Renal cortex interstitium (tissue), 11 donors: ENCODE results near the gene INTS3. TPM values are rescaled to one million over a fixed set of nuclear protein-coding genes. Genes with fewer than 3 reads are reported as not detected.
"Not testable (repeated sequence)": the region's sequence is repeated elsewhere in the genome, so short reads cannot be mapped to it uniquely, and the experiment has no call there.

Experiments used
- DNase-seq, 11 donors: peaks; one replicate each; pipeline ENCODE4 v3.0.0-alpha.2; 2013; ENCODE audit warnings: low read depth in 9 of 11, low spot score in 4 of 11; ENCODE audit errors: extremely low read depth in 1 of 11
- polyA plus RNA-seq, 3 donors: library from polyadenylated mRNA; unstranded; fragments of 120-200 nt; gene quantifications; one replicate each; pipeline ENCODE4 v1.2.1, GENCODE V29; 2013; ENCODE audit not compliant: insufficient read length in 3 of 3

The INTS3 gene
- polyA plus RNA-seq, 3 donors = 105 to 155 (median 107) TPM

GRCh38 chr1:153773096-153773921 lies 45.5 kb downstream of the INTS3 start:
- DNase-seq = no peak

GRCh38 chr1:153774026-153774595 lies 46.3 kb downstream of the INTS3 start:
- DNase-seq = no peak

- peak in 3 of 11 donors; percentile 45 to 47 (median 47) for DNase-seq
Observed at GRCh38 chr1:153774780-153775457, 47.1 kb downstream of the INTS3 start, which contains the start of gene SLC27A3. Gene SLC27A3 (plus strand): TSS chr1:153775407. CDS start chr1:153775498, 91 bp downstream.

GRCh38 chr1:153775458-153776327 lies 47.8 kb downstream of the INTS3 start:
- DNase-seq = peak in 7 of 11 donors; percentile 44 to 70 (median 63)

GRCh38 chr1:153776352-153776751 lies 48.5 kb downstream of the INTS3 start:
- no peak for DNase-seq

- no peak for DNase-seq
Observed at GRCh38 chr1:153776845-153777370, 49.1 kb downstream of the INTS3 start.

GRCh38 chr1:153777648-153778047 lies 49.8 kb downstream of the INTS3 start:
- DNase-seq = no peak

- DNase-seq = no peak
Observed at GRCh38 chr1:153778051-153778823, 50.4 kb downstream of the INTS3 start.

GRCh38 chr1:153778824-153779519 lies 51.1 kb downstream of the INTS3 start:
- DNase-seq = no peak

GRCh38 chr1:153779781-153780541 lies 52.1 kb downstream of the INTS3 start:
- no peak for DNase-seq

GRCh38 chr1:153780551-153780950 lies 52.7 kb downstream of the INTS3 start:
- DNase-seq = no peak

- not testable (repeated sequence) for DNase-seq
Observed at GRCh38 chr1:153782648-153783047, 54.8 kb downstream of the INTS3 start.

GRCh38 chr1:153783233-153784190 lies 55.7 kb downstream of the INTS3 start:
- DNase-seq = peak in 10 of 11 donors; percentile 82 to 89 (median 87)

- no peak for DNase-seq
Observed at GRCh38 chr1:153786038-153786790, 58.4 kb downstream of the INTS3 start.

- DNase-seq = no peak
Observed at GRCh38 chr1:153789478-153790034, 61.7 kb downstream of the INTS3 start.
